Brain microvascular endothelial cell (primary cell): ENCODE data around the gene MRPL45.

Source experiments
- DNase-seq: peaks from one replicate; pipeline ENCODE4 v3.0.0-alpha.2; 2020
- H3K27ac ChIP-seq: fragments of 250-450 bp; sonication (Bioruptor Pico); 2 replicates; pipeline ENCODE4 v1.5.1; 2020; ENCODE audit warnings: mild to moderate bottlenecking, moderate library complexity
- H3K27me3 ChIP-seq: fragments of 250-450 bp; sonication (Bioruptor Pico); replicated peaks from 2 replicates; pipeline ENCODE4 v1.5.1; 2020; ENCODE audit warnings: mild to moderate bottlenecking
- H3K36me3 ChIP-seq: fragments of 250-450 bp; sonication (Bioruptor Pico); replicated peaks from 2 replicates; pipeline ENCODE4 v1.5.1; 2020; ENCODE audit warnings: mild to moderate bottlenecking
- H3K4me3 ChIP-seq: 2 replicates; pipeline ENCODE4 v1.5.1; 2011; ENCODE audit warnings: low read depth, mild to moderate bottlenecking, control low read depth, low read length, moderate library complexity
- in situ Hi-C: cut with HindIII; loops from 2 replicates; pipeline ENCODE4 v1.10.0; 2017; ENCODE audit warnings: low sequenced_read_pairs, low pct_ligation_motif_present
- TF ChIP-seq, protein P1 (sequence below): IDR thresholded peaks from 2 replicates; pipeline ENCODE4 v1.5.1; 2011; ENCODE audit warnings: low read depth, mild to moderate bottlenecking, moderate library complexity, low read length, control low read depth, inconsistent platforms; ENCODE audit errors: missing control alignments

MRPL45 gene

DNA sequence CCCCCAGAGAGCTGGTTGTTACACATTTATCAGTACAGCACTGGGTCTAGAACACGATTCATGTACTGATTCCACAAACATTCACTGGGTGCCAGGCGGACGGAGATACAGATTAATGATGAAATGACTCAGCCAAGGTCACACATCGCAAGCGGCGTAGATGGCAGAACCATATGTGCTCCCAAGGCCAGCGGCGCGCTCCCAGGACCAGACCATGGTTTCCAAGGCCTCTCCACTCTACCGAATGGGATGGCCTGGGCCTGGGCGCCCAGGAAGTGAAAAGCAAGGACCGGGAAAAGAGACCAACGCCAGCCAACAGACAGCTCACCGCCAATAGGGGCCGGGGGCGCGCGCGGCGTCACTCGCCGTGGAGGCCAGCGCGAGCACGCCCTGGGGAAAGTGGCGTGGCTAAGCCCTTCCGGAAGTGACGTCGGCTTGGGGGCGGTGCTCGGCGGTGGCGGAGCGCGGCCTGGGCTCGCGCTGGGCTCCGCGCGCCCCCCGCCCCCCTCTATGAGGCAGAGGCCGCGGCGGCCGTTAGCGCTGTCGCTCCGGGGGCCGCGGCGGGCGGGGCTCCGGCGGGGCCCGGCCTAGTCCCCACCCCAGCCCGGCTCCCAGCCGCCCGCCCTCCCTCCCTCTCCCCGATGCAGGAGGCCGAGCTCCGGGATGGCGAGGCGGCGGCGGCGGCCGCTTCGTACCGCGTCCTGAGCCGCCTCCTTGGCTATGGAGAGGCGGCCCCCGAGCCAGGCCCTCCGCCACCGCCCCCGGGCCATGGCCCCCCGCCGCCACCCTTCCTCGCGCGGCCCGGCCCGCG lies 54.6 kb downstream of the MRPL45 start, which contains the start of gene SOCS7:
Gene SOCS7 (plus strand): TSS at position 433 of the 811 bp plus-strand sequence. CDS start 209 bp downstream, at position 642.
- peak within 1 kb of the TSS; percentile 73 for H3K4me3 ChIP-seq
- H3K36me3 ChIP-seq, result no peaks in the 10 kb centered on the region
- TF ChIP-seq, protein P1, sequence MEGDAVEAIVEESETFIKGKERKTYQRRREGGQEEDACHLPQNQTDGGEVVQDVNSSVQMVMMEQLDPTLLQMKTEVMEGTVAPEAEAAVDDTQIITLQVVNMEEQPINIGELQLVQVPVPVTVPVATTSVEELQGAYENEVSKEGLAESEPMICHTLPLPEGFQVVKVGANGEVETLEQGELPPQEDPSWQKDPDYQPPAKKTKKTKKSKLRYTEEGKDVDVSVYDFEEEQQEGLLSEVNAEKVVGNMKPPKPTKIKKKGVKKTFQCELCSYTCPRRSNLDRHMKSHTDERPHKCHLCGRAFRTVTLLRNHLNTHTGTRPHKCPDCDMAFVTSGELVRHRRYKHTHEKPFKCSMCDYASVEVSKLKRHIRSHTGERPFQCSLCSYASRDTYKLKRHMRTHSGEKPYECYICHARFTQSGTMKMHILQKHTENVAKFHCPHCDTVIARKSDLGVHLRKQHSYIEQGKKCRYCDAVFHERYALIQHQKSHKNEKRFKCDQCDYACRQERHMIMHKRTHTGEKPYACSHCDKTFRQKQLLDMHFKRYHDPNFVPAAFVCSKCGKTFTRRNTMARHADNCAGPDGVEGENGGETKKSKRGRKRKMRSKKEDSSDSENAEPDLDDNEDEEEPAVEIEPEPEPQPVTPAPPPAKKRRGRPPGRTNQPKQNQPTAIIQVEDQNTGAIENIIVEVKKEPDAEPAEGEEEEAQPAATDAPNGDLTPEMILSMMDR, result no peak
- in situ Hi-C loops, result no loop called here
- DNase-seq, result peak; percentile 78
- no peaks in the 10 kb centered on the region for H3K27me3 ChIP-seq
- peak within 1 kb of the TSS; percentile 88 for H3K27ac ChIP-seq

DNA sequence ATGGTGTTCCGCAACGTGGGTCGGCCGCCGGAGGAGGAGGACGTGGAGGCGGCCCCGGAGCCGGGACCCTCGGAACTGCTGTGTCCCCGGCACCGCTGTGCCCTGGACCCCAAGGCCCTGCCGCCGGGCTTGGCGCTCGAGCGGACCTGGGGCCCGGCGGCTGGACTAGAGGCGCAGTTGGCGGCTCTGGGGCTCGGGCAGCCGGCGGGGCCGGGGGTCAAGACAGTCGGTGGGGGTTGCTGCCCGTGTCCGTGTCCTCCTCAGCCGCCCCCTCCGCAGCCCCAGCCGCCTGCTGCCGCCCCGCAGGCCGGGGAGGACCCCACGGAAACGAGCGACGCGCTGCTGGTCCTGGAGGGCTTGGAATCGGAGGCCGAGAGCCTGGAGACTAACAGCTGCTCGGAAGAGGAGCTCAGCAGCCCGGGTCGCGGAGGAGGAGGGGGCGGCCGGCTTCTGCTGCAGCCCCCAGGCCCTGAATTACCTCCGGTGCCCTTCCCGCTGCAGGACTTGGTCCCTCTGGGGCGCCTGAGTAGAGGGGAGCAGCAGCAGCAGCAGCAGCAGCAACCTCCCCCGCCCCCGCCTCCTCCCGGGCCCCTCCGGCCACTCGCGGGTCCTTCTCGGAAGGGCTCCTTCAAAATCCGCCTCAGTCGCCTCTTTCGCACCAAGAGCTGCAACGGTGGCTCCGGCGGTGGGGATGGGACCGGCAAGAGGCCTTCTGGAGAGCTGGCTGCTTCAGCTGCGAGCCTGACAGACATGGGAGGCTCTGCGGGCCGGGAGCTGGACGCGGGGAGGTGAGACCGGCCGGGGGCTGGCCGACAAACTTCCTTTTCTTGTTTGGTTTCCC lies 55.5 kb downstream of the MRPL45 start:
- peak; percentile 10 for DNase-seq
- TF ChIP-seq, protein P1, result no peak
- Histone ChIP-seq H3K36me3 (no peaks in the 10 kb centered on the region), H3K27me3 (no peaks in the 10 kb centered on the region), H3K27ac (peak overlapping the region; percentile 1), H3K4me3 (peak overlapping the region; percentile 73)
- in situ Hi-C loops, result no loop called here

DNA sequence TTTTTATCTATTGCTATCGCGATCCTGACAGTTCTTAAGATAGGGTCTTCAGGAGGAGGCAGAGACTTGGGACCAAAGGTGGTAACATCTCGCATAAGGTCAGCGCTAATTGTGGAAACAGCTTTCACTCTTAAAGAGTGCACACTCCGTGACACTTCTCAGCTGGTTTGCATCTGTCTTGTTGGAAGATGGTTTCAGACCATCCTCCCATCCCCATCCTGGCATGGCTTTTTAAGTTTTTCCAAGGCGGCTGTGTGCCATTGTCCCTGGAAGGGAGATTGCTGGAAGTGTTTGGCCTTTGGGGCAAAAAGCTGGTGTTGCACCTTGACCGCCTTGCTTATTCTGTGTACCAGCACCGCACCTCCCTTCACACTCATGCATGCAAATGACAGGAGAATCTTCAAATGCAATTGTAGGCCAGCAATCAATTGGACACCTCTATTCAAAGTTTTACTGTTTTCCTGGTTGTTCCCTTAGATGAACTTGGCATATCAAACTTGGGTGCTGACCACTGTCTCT lies 56.2 kb downstream of the MRPL45 start:
- TF ChIP-seq, protein P1, result no peak
- in situ Hi-C loops, result no loop called here
- Histone ChIP-seq H3K36me3 (no peaks in the 10 kb centered on the region), H3K27ac (no peak overlapping the region), H3K27me3 (no peaks in the 10 kb centered on the region), H3K4me3 (peak overlapping the region; percentile 73)
- no peak for DNase-seq

DNA sequence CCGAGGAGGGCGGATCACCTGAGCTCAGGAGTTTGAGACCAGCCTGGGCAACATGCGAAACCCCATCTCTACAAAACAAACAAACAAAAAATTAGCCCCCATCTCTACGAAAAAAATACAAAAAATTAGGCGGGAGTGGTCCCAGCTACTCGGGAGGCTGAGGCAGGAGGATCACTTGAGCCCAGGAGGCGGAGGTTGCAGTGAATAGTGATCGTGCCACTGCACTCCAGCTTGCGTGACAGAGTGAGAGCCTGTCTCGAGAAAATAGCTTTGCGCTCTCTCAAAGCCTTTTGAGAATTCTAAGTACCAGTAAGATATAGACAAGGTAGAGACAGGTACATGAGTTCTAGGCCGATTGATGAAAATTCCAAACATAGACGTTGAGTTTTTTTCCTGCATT lies 56.7 kb downstream of the MRPL45 start:
- H3K27me3 ChIP-seq, result no peaks in the 10 kb centered on the region
- H3K36me3 ChIP-seq, result no peaks in the 10 kb centered on the region
- in situ Hi-C loops, result no loop called here
- H3K4me3 ChIP-seq, result no peak overlapping the region
- DNase-seq, result no peak
- H3K27ac ChIP-seq, result no peak overlapping the region
- TF ChIP-seq, protein P1, result no peak

DNA sequence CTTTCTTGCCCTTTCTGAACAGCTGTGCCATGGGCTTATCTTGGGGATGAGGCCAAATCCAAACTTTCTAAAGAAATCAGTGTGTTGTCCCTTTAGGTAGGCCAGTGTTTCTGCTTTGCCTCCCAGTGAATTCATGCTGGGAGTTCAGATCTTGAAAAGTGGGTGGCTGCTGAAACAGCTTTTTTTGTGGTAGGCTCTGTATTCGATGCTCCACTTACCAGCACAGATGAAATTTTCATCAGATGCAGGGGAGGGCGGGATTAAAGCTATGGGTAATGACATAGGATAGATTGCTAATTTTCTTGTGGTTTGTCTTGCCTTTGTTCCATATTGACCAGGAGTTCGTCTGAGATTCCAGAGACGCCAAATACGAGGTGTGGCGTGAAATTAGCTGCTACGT lies 57.5 kb downstream of the MRPL45 start:
- Histone ChIP-seq H3K27me3 (no peaks in the 10 kb centered on the region), H3K4me3 (no peak overlapping the region), H3K36me3 (no peaks in the 10 kb centered on the region), H3K27ac (no peak overlapping the region)
- in situ Hi-C loops, result no loop called here
- no peak for DNase-seq
- TF ChIP-seq, protein P1, result no peak
